HepG2 (cell line): ENCODE measurements around the gene GATD1. TPM values are rescaled to one million over a fixed set of nuclear protein-coding genes. Genes with fewer than 3 reads are reported as not detected.

ENCODE experiments used
- ATAC-seq: fragments of 200-7000 bp; cut with Tn5 transposase; 3 replicates; pipeline ENCODE4 v1.9.1; 2020; ENCODE audit warnings: mild to moderate bottlenecking, moderate library complexity
- BruUV-seq: library from RNA; stranded (reverse); fragments of 400-500 nt; replicated peaks from 2 replicates; lab custom pipeline; 2021; lab: Mats Ljungman, UMichigan
- CTCF ChIA-PET: fragments of 300-600 bp; formaldehyde crosslinking; extraction: SDS; loops from one replicate; lab custom pipeline; 2021; ENCODE audit warnings: low total read pairs, inconsistent platforms, low intra/inter-chr PET ratio; lab: Yijun Ruan, JAX
- POLR2A ChIA-PET: fragments of 350-600 bp; sonication (Branson Sonifier 250); formaldehyde crosslinking; loops from one replicate; lab custom pipeline; 2020; ENCODE audit warnings: antibody characterized with exemption, inconsistent platforms; lab: Yijun Ruan, JAX
- DNase-seq: peaks from one replicate; pipeline ENCODE4 v3.0.0-alpha.2; 2015; ENCODE audit warnings: low spot score
- FAIRE-seq: peaks from 3 replicates; lab custom pipeline; 2011; peaks lifted over from hg19 to GRCh38; lab: Jason Lieb, UNC
- H2AFZ ChIP-seq: one replicate; pipeline ENCODE4 v1.6.1; 2011; ENCODE audit warnings: low read length, inconsistent platforms
- H3K27ac ChIP-seq: fragments of 300-600 bp; 3 replicates; pipeline ENCODE4 v1.8.0; 2011; ENCODE audit warnings: mixed run types, mild to moderate bottlenecking, mixed read lengths, low read length, inconsistent platforms; ENCODE audit not compliant: insufficient read depth; ENCODE audit errors: extremely low read length
- H3K27me3 ChIP-seq, 2 experiments: fragments of 200-600 bp in 1 of 2; 2 replicates in 1 of 2; 3 replicates in 1 of 2; pipeline versions ENCODE4 v1.6.0 to v1.8.0; 2011; ENCODE audit warnings: low read length in 2 of 2, mild to moderate bottlenecking in 2 of 2, moderate library complexity in 2 of 2, inconsistent platforms in 1 of 2; ENCODE audit not compliant: insufficient read depth in 2 of 2, control insufficient read depth in 1 of 2
- H3K36me3 ChIP-seq, 2 experiments: fragments of 200-600 bp in 1 of 2; replicated peaks in 1 of 2; 2 replicates in 1 of 2; 3 replicates in 1 of 2; pipeline versions ENCODE4 v1.5.1 to v1.8.0; 2011; ENCODE audit warnings: low read length in 2 of 2, inconsistent platforms in 1 of 2; ENCODE audit not compliant: insufficient read depth in 2 of 2, control insufficient read depth in 1 of 2
- H3K4me1 ChIP-seq: 2 replicates; pipeline ENCODE4 v1.5.1; 2012; ENCODE audit warnings: low read length, inconsistent platforms; ENCODE audit not compliant: insufficient read depth
- H3K4me2 ChIP-seq: 2 replicates; pipeline ENCODE4 v1.6.0; 2011; ENCODE audit warnings: low read depth, low read length, inconsistent platforms
- H3K4me3 ChIP-seq, 3 experiments: fragments of 200-600 bp in 1 of 3; sonication (generic), shearing (Covaris generic) in 1 of 3; replicated peaks in 1 of 3; 2 replicates each; pipeline ENCODE4 v1.5.1; 2011 to 2016; ENCODE audit warnings: low read length in 3 of 3, inconsistent platforms in 2 of 3, low read depth in 2 of 3, mild to moderate bottlenecking in 2 of 3, control low read depth in 1 of 3, mixed read lengths in 1 of 3; ENCODE audit not compliant: insufficient read depth in 1 of 3
- H3K79me2 ChIP-seq: one replicate; pipeline ENCODE4 v1.6.1; 2011; ENCODE audit warnings: low read length, inconsistent platforms; ENCODE audit not compliant: insufficient read depth
- H3K9ac ChIP-seq: 2 replicates; pipeline ENCODE4 v1.6.0; 2011; ENCODE audit warnings: mild to moderate bottlenecking, low read depth, low read length, inconsistent platforms; ENCODE audit not compliant: insufficient read depth
- H3K9me3 ChIP-seq: 2 replicates; pipeline ENCODE4 v1.5.1; 2012; ENCODE audit warnings: mild to moderate bottlenecking, low read length
- H4K20me1 ChIP-seq: 2 replicates; pipeline ENCODE4 v1.6.0; 2011; ENCODE audit warnings: inconsistent platforms, mild to moderate bottlenecking, low read length, moderate library complexity; ENCODE audit not compliant: insufficient read depth
- AGO1 ChIP-seq: fragments of 200-400 bp; formaldehyde crosslinking; IDR thresholded peaks from 2 replicates; pipeline ENCODE4 v1.6.1; 2017; ENCODE audit warnings: mild to moderate bottlenecking, low read depth, low read length, moderate library complexity; ENCODE audit not compliant: poor library complexity, severe bottlenecking
- AGO2 ChIP-seq: fragments of 200-400 bp; formaldehyde crosslinking; optimal IDR thresholded peaks from 2 replicates; pipeline ENCODE3; 2017; ENCODE audit warnings: mild to moderate bottlenecking, low read depth, low read length, moderate library complexity
- DR1 ChIP-seq: sonication (generic); formaldehyde crosslinking; IDR thresholded peaks from 2 replicates; pipeline ENCODE4 v1.8.0; 2021; ENCODE audit warnings: mild to moderate bottlenecking, missing genetic modification reagents, inconsistent platforms
- HOXA9 ChIP-seq: sonication (generic); formaldehyde crosslinking; IDR thresholded peaks from 2 replicates; pipeline ENCODE4 v1.8.1; 2022; ENCODE audit warnings: missing genetic modification reagents, mild to moderate bottlenecking, moderate library complexity, borderline replicate concordance
- PAF1 ChIP-seq: IDR thresholded peaks from 2 replicates; pipeline ENCODE4 v1.6.1; 2016; ENCODE audit warnings: missing genetic modification reagents, missing compliant biosample characterization
- POLR2AphosphoS2 ChIP-seq: IDR thresholded peaks from 2 replicates; pipeline ENCODE4 v1.6.1; 2011; ENCODE audit warnings: low read depth, low read length, improper control_type of control experiment
- POLR2G ChIP-seq: fragments of 200-400 bp; formaldehyde crosslinking; IDR thresholded peaks from 2 replicates; pipeline ENCODE4 v1.6.1; 2018; ENCODE audit warnings: mild to moderate bottlenecking, low read depth, low read length, moderate library complexity
- SOX6 ChIP-seq, 2 experiments: fragments of 450-650 bp in 1 of 2; sonication (generic) in 1 of 2; formaldehyde crosslinking in 1 of 2; IDR thresholded peaks; 2 replicates each; pipeline versions ENCODE4 v1.4.0 to v1.6.1; 2017 to 2020; ENCODE audit warnings: antibody characterized with exemption in 1 of 2, mild to moderate bottlenecking in 1 of 2, missing genetic modification reagents in 1 of 2
- ZBTB38 ChIP-seq: sonication (generic); formaldehyde crosslinking; IDR thresholded peaks from 2 replicates; pipeline ENCODE4 v1.5.1; 2020; ENCODE audit warnings: mild to moderate bottlenecking, missing genetic modification reagents
- ZC3H13 ChIP-seq: sonication (generic); formaldehyde crosslinking; IDR thresholded peaks from 2 replicates; pipeline ENCODE4 v1.8.1; 2023; ENCODE audit warnings: mild to moderate bottlenecking, missing genetic modification reagents, moderate library complexity
- ZNF547 ChIP-seq: sonication (generic); formaldehyde crosslinking; IDR thresholded peaks from 2 replicates; pipeline ENCODE4 v1.5.1; 2020; ENCODE audit warnings: mild to moderate bottlenecking, missing genetic modification reagents
- WGBS: methylation state at CpG from one replicate; pipeline ENCODE4 v1.1.6; 2017; ENCODE audit warnings: low lambda C conversion rate; 5-methylcytosine and 5-hydroxymethylcytosine counted together
- in situ Hi-C: cut with HindIII; loops from 2 replicates; pipeline ENCODE4 v1.10.0; 2017; ENCODE audit warnings: low pct_unique_long_range_greater_than_20kb; ENCODE audit not compliant: extremely low pct_ligation_motif_present
- intact Hi-C: fragments of 100-400 bp; cut with micrococcal nuclease; formaldehyde crosslinking; loops from one replicate; pipeline ENCODE4 v1.10.0; 2022; ENCODE audit not compliant: unreplicated experiment
- polyA plus RNA-seq, 8 experiments: library from polyadenylated mRNA; depleted of rRNA in 3 of 8; stranded (reverse) in 7 of 8; unstranded in 1 of 8; fragments of >200 nt; fragmentation: Illumina TruSeq in 4 of 8; extraction: Trizol in 4 of 8; gene quantifications; 2 replicates each; pipeline versions ENCODE4 v1.2.1 to v1.2.3, GENCODE V29; 2011 to 2016; ENCODE audit warnings: low read depth in 4 of 8, missing spikeins in 1 of 8, mixed read lengths in 1 of 8; ENCODE audit not compliant: insufficient read depth in 1 of 8
- total RNA-seq, 5 experiments: library from RNA; depleted of rRNA; stranded (reverse); fragments of >200 nt; fragmentation: Illumina TruSeq; extraction: Trizol; gene quantifications; 2 replicates each; pipeline ENCODE4 v1.2.3, GENCODE V29; 2016; ENCODE audit warnings: low read depth in 1 of 5
- TF ChIP-seq, protein P1 (sequence below): IDR thresholded peaks from 2 replicates; pipeline ENCODE4 v1.6.1; 2012; ENCODE audit warnings: low read depth, low read length, improper control_type of control experiment
- TF ChIP-seq, protein P2 (sequence below): sonication (generic); formaldehyde crosslinking; IDR thresholded peaks from 2 replicates; pipeline ENCODE4 v1.4.0; 2020; ENCODE audit warnings: missing genetic modification reagents

Gene GATD1
- total and polyA plus RNA-seq, 2 of the 13 experiments (the other 11 are each of a cell fraction or from before 2014, with no cell fraction given): 31.3 to 60.5 TPM

DNA sequence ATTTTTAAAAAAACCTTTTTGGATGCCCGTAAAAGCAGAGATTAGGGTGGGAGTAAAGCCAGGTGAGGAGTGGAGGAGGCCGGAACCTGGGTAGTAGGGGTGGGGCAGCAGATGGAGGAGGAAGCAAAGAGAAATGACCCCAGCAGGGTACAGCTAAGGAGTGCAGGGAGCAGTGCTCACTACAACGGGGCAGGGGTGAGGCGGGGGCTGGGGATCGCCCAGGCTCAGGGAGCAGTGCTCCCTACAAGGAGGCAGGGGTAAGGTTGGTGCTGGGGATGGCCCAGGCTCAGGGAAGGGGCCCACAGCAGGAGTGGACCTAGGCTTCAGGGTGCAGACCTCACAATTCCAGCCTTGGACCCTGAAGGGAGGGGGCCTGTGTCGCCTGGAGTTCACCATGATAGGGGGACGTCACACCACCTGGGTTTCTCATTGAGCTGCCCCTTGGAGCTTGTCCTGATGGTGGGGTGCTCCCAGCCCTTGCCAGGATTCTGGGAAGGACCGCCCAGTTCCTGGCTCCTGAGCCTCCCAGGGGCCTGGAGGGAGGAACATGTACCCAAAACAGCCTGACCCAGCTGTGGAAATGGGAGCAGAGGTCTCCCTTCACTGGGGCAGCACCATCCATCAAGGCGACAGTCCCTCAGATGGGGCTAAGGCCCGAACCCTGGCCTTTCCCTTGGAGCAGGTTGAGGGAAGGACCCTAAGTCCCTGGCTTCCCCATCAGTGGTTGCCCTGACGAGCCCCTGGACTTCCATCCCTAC lies 38.6 kb upstream of the GATD1 start:
- H3K27ac ChIP-seq: no peak overlapping the region
- ATAC-seq (no peak), DNase-seq (no peak), FAIRE-seq (no peak)
- H3K27me3 ChIP-seq: no peaks in the 10 kb centered on the region; a peak in 1 of 5 replicates
- in situ Hi-C loops (no loop called here), intact Hi-C loops (no loop called here)
- WGBS: 84% methylated on average over 7 of the region's 11 CpGs
- peak; percentile 72 for TF ChIP-seq AGO2
- TF ChIP-seq, protein P1, sequence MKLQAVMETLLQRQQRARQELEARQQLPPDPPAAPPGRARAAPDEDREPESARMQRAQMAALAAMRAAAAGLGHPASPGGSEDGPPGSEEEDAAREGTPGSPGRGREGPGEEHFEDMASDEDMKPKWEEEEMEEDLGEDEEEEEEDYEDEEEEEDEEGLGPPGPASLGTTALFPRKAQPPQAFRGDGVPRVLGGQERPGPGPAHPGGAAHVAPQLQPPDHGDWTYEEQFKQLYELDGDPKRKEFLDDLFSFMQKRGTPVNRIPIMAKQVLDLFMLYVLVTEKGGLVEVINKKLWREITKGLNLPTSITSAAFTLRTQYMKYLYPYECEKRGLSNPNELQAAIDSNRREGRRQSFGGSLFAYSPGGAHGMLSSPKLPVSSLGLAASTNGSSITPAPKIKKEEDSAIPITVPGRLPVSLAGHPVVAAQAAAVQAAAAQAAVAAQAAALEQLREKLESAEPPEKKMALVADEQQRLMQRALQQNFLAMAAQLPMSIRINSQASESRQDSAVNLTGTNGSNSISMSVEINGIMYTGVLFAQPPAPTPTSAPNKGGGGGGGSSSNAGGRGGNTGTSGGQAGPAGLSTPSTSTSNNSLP: no peak
- no peak overlapping the region for H3K9ac ChIP-seq
- H4K20me1 ChIP-seq: peaks cover 24% of the 10 kb centered on the region
- no TSS peak for BruUV-seq
- no peak overlapping the region for H3K4me2 ChIP-seq
- no peak overlapping the region for H3K4me3 ChIP-seq
- peaks cover 40% of the 10 kb centered on the region for H3K4me1 ChIP-seq
- H3K36me3 ChIP-seq: peaks cover 20 to 27% of the 10 kb centered on the region in 2 experiments
- peaks cover 19% of the 10 kb centered on the region for H3K79me2 ChIP-seq
- H3K9me3 ChIP-seq: no peaks in the 10 kb centered on the region
- CTCF ChIA-PET: no interaction called here
- POLR2A ChIA-PET: interaction anchor here (0.7 to 9.2 kb wide), 4 partner anchors 10 to 136 kb away, joined by 3 to 264 read pairs (median 6); partner anchors contain the start of genes CD151, CRACR2B and PIDD1
- no peak overlapping the region for H2AFZ ChIP-seq

DNA sequence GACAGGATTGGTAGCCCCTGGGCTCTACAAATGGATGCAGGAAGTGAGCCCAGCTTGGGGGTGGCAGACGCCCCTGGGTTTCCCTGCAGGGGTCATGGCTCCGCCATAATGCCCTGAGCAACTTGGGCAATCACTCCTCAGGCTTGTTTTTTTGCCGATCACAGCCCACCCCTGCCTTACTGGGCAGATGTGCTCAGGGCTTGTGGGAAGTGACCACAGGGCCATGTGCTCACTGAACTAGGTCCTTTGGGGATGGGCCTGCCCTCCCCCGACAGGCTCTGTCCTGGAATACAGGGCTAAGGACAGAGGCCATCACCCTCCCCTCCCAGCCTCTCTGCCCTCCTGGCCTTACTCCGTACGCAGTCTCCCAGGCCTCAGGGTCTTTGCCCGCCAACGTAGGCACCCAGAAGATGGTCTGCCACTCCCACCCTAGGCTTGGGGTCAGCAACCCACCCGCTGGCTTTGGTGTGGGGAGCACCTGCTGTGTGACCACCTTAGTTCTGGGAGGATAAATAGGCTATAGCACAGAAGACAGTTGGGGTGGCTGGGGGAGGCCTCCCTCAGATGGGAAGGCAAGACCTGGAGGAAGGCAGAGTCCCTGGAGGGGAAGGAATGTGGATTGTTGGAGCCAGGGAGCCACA lies 36.3 kb upstream of the GATD1 start:
- 88% methylated on average over 9 of the region's 9 CpGs for WGBS
- Histone ChIP-seq H3K27ac (no peak overlapping the region), H3K9me3 (no peaks in the 10 kb centered on the region), H3K4me1 (peaks cover 37% of the 10 kb centered on the region), H3K9ac (no peak overlapping the region), H3K4me2 (no peak overlapping the region), H3K4me3 (no peak overlapping the region), H3K36me3 (peaks cover 19 to 27% of the 10 kb centered on the region in 2 experiments), H4K20me1 (peaks cover 24% of the 10 kb centered on the region), H3K79me2 (peaks cover 26% of the 10 kb centered on the region), H2AFZ (no peak overlapping the region), H3K27me3 (no peaks in the 10 kb centered on the region; a peak in 1 of 5 replicates)
- ChIA-PET POLR2A (interaction anchor here (0.9 to 1.9 kb wide), 2 partner anchors 8 to 30 kb away, joined by 3 to 9 read pairs; no protein-coding TSS in a partner anchor), CTCF (no interaction called here)
- intact Hi-C loops: no loop called here
- in situ Hi-C loops: no loop called here
- no TSS peak for BruUV-seq
- no peak for FAIRE-seq
- no peak for DNase-seq
- no peak for ATAC-seq
- 0 out of 2 replicates have a peak, but pooled peaks have one; percentile 59 for TF ChIP-seq ZC3H13
- peak; percentile 91 for TF ChIP-seq PAF1 (CRISPR knock-in tag)
- TF ChIP-seq HOXA9: no peak
- TF ChIP-seq, protein P2, sequence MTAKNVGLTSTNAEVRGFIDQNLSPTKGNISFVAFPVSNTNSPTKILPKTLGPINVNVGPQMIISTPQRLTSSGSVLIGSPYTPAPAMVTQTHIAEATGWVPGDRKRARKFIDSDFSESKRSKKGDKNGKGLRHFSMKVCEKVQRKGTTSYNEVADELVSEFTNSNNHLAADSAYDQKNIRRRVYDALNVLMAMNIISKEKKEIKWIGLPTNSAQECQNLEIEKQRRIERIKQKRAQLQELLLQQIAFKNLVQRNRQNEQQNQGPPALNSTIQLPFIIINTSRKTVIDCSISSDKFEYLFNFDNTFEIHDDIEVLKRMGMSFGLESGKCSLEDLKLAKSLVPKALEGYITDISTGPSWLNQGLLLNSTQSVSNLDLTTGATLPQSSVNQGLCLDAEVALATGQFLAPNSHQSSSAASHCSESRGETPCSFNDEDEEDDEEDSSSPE: no peak
- TF ChIP-seq AGO1: peak; percentile 73
- TF ChIP-seq ZBTB38: peak; percentile 47; the same call in 1 of the 2 replicates
- peak; percentile 82; the same call in 1 of the 2 replicates for TF ChIP-seq POLR2AphosphoS2
- TF ChIP-seq ZNF547 (CRISPR knock-in tag): no peak
- TF ChIP-seq SOX6 (IDR thresholded peaks at IDR 0.05): no peak
- no peak for TF ChIP-seq SOX6 (CRISPR knock-in tag; IDR thresholded peaks at IDR 0.05)
- TF ChIP-seq DR1 (CRISPR knock-in tag): no peak
- peak; percentile 46 for TF ChIP-seq POLR2G
